DOHH2 (cell line): ENCODE results near the gene MSRB3.

ENCODE experiments used
- H3F3A ChIP-seq: fragments of 200-600 bp; sonication (generic), shearing (Covaris generic); 2 replicates; pipeline ENCODE4 v1.6.0; 2016; ENCODE audit warnings: antibody characterized with exemption, mild to moderate bottlenecking; ENCODE audit not compliant: control insufficient read depth, insufficient read depth
- H3K27ac ChIP-seq: fragments of 200-600 bp; sonication (generic); 2 replicates; pipeline ENCODE4 v1.5.1; 2014; ENCODE audit warnings: low read depth, mild to moderate bottlenecking, low read length, moderate library complexity
- H3K27me3 ChIP-seq: fragments of 200-600 bp; sonication (generic); 2 replicates; pipeline ENCODE4 v1.6.1; 2014; ENCODE audit warnings: mild to moderate bottlenecking, low read length, mixed read lengths; ENCODE audit not compliant: control insufficient read depth
- H3K36me3 ChIP-seq: fragments of 200-600 bp; sonication (generic); 2 replicates; pipeline ENCODE4 v1.6.1; 2014; ENCODE audit warnings: mild to moderate bottlenecking, low read length, moderate library complexity, mixed read lengths; ENCODE audit not compliant: control insufficient read depth
- H3K4me1 ChIP-seq: fragments of 200-600 bp; sonication (generic); 2 replicates; pipeline ENCODE4 v1.6.1; 2014; ENCODE audit warnings: mild to moderate bottlenecking, low read length, mixed read lengths; ENCODE audit not compliant: control insufficient read depth
- H3K4me2 ChIP-seq: fragments of 200-600 bp; sonication (generic); 2 replicates; pipeline ENCODE4 v1.6.0; 2014; ENCODE audit warnings: mild to moderate bottlenecking, low read length, moderate library complexity
- H3K4me3 ChIP-seq: fragments of 200-600 bp; sonication (generic); 2 replicates; pipeline ENCODE4 v1.5.1; 2014; ENCODE audit warnings: mild to moderate bottlenecking, low read length, mixed read lengths
- H3K79me2 ChIP-seq: fragments of 200-600 bp; sonication (generic); 2 replicates; pipeline ENCODE4 v1.6.1; 2014; ENCODE audit warnings: mild to moderate bottlenecking, low read length, mixed read lengths; ENCODE audit not compliant: control insufficient read depth
- H3K9me2 ChIP-seq: fragments of 200-600 bp; sonication (generic); replicated peaks from 2 replicates; pipeline ENCODE4 v1.6.1; 2014; ENCODE audit warnings: mild to moderate bottlenecking, low read length, mixed read lengths; ENCODE audit not compliant: control insufficient read depth
- H3K9me3 ChIP-seq: fragments of 200-600 bp; sonication (generic); 2 replicates; pipeline ENCODE4 v1.6.1; 2014; ENCODE audit warnings: antibody characterized with exemption, low read length, mixed read lengths; ENCODE audit not compliant: control insufficient read depth, insufficient read depth
- H4K20me1 ChIP-seq: fragments of 200-600 bp; sonication (generic); 2 replicates; pipeline ENCODE4 v1.6.0; 2014; ENCODE audit warnings: low read depth, mild to moderate bottlenecking, antibody characterized with exemption, low read length, moderate library complexity; ENCODE audit not compliant: control insufficient read depth, insufficient read depth
- CTCF ChIP-seq: fragments of 200-600 bp; sonication (generic); IDR thresholded peaks from one replicate; pipeline ENCODE4 v1.5.1; 2014; ENCODE audit warnings: antibody characterized with exemption, mild to moderate bottlenecking, low read depth, low read length; ENCODE audit not compliant: poor library complexity, severe bottlenecking
- EZH2phosphoT487 ChIP-seq: fragments of 200-600 bp; sonication (generic); IDR thresholded peaks from 2 replicates; pipeline ENCODE4 v1.6.1; 2017; ENCODE audit warnings: borderline replicate concordance, mild to moderate bottlenecking, antibody characterized with exemption, low read length, moderate library complexity, mixed read lengths

The MSRB3 gene

GRCh38 chr12:65419284-65420072 lies 141.0 kb downstream of the MSRB3 start:
- no peaks in the 10 kb centered on the region for H3K36me3 ChIP-seq
- H3K4me1 ChIP-seq = no peaks in the 10 kb centered on the region
- H3K79me2 ChIP-seq = no peaks in the 10 kb centered on the region
- TF ChIP-seq CTCF (no peak), EZH2phosphoT487 (no peak)
- no peaks in the 10 kb centered on the region for H3K9me2 ChIP-seq
- H3K9me3 ChIP-seq = no peaks in the 10 kb centered on the region
- H3K4me3 ChIP-seq = no peak overlapping the region
- no peak overlapping the region for H3K4me2 ChIP-seq
- H4K20me1 ChIP-seq = no peaks in the 10 kb centered on the region
- no peaks in the 10 kb centered on the region for H3F3A ChIP-seq
- no peaks in the 10 kb centered on the region for H3K27me3 ChIP-seq
- no peak overlapping the region for H3K27ac ChIP-seq

DNA sequence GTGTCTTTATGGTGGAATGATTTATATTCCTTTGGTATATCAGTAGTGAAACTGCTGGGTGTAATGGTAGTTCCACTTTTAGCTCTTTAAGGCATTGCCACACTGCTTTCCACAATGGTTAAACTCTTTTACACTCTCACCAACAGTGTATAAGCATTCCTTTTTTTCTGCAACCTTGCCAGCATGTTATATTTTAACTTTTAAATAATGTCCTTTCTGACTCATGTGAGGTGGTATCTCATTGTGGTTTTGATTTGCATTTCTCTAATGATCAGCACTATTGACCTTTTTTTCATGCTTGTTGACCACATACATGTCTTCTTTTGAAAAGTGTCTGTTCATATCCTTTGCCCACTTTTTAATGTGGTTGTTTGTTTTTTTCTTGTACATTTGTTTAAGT lies 142.5 kb downstream of the MSRB3 start:
- Histone ChIP-seq H3K9me3 (no peaks in the 10 kb centered on the region), H3K27ac (no peak overlapping the region), H4K20me1 (no peaks in the 10 kb centered on the region), H3K79me2 (no peaks in the 10 kb centered on the region), H3K36me3 (no peaks in the 10 kb centered on the region), H3F3A (no peaks in the 10 kb centered on the region), H3K4me2 (no peak overlapping the region), H3K4me1 (no peaks in the 10 kb centered on the region), H3K9me2 (no peaks in the 10 kb centered on the region), H3K27me3 (no peaks in the 10 kb centered on the region), H3K4me3 (no peak overlapping the region)
- no peak for TF ChIP-seq EZH2phosphoT487
- TF ChIP-seq CTCF = no peak

DNA sequence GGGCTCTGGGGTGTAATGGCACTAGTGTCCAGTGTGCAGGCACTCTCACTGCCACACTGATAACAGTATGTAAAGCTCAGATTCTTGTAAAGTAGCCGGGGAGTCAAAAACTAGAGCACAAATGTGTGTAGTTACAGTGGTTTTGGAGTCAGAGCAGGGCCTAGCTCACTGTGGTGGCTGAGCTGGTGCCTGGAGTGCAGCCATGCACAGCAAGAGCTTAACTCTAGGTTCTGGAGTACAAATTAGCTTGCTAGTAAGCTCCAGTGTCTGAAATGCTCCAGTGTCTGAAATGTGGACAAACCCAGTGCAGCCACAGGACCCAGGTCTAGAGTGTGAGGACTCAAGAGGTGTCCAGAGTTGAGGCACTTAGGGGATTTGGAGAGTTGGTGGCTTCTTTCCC lies 149.2 kb downstream of the MSRB3 start:
- Histone ChIP-seq H4K20me1 (no peaks in the 10 kb centered on the region), H3K4me3 (no peak overlapping the region), H3K9me2 (no peaks in the 10 kb centered on the region), H3K27ac (no peak overlapping the region), H3F3A (no peaks in the 10 kb centered on the region), H3K4me1 (no peaks in the 10 kb centered on the region), H3K27me3 (no peaks in the 10 kb centered on the region), H3K9me3 (no peaks in the 10 kb centered on the region), H3K36me3 (no peaks in the 10 kb centered on the region), H3K4me2 (no peak overlapping the region), H3K79me2 (no peaks in the 10 kb centered on the region)
- TF ChIP-seq EZH2phosphoT487 (no peak), CTCF (no peak)
